Measurements from ENCODE around the gene MCTP2.

DNA sequence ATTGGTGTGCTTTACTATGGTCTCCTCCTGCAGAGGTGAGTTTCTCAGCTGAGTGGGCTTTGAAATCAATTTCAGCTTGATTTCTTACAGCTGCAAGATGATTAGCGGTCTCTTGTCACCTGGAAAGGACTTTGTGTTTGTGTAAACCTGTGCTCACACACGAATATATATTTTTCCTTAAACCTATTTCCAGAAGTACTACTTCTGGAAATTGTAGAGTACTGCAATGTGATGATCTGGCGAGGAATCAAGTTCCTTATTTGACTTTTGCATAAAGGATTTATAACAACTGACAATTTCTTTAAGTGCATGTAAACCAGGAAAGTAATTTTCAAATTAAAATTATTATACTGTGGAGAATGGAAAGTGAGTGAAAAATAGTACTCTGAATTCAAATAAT is 2.1 kb downstream of the MCTP2 start:
- TF ChIP-seq, protein P1, sequence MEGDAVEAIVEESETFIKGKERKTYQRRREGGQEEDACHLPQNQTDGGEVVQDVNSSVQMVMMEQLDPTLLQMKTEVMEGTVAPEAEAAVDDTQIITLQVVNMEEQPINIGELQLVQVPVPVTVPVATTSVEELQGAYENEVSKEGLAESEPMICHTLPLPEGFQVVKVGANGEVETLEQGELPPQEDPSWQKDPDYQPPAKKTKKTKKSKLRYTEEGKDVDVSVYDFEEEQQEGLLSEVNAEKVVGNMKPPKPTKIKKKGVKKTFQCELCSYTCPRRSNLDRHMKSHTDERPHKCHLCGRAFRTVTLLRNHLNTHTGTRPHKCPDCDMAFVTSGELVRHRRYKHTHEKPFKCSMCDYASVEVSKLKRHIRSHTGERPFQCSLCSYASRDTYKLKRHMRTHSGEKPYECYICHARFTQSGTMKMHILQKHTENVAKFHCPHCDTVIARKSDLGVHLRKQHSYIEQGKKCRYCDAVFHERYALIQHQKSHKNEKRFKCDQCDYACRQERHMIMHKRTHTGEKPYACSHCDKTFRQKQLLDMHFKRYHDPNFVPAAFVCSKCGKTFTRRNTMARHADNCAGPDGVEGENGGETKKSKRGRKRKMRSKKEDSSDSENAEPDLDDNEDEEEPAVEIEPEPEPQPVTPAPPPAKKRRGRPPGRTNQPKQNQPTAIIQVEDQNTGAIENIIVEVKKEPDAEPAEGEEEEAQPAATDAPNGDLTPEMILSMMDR (IDR thresholded peaks at IDR 0.05 in 8 of 11, conservative IDR thresholded peaks at IDR 0.05 in 3 of 11) = no peak
- TF ChIP-seq POLR2A (IDR thresholded peaks at IDR 0.05) = no peak

Measured in spleen (tissue), 7 donors.